Measurements from ENCODE around the gene RAB3IL1. TPM values are rescaled to one million over a fixed set of nuclear protein-coding genes. Genes with fewer than 3 reads are reported as not detected.

Gene RAB3IL1
- total and polyA plus RNA-seq, 9 of the 15 experiments (the other 6 are each of a cell fraction or from before 2014, with no cell fraction given) = 0.15 to 42.6 (median 15.5) TPM

- TF ChIP-seq MXD1 (CRISPR knock-in tag; IDR thresholded peaks at IDR 0.05; ENCODE audit: borderline replicate concordance, poor library complexity, severe bottlenecking) (no peak), EGR1 (conservative IDR thresholded peaks at IDR 0.05) (no peak), ZC3H8 (IDR thresholded peaks at IDR 0.05) (no peak), ZBTB17 (CRISPR knock-in tag; IDR thresholded peaks at IDR 0.05) (no peak), MLX (CRISPR knock-in tag; conservative IDR thresholded peaks at IDR 0.05) (no peak), ZNF436 (CRISPR knock-in tag; IDR thresholded peaks at IDR 0.05) (no peak; the same call in 1 of the 2 replicates), GTF3C2 (IDR thresholded peaks at IDR 0.05; ENCODE audit: borderline replicate concordance, extremely low read depth, insufficient read length) (no peak), ATF2 (CRISPR knock-in tag; IDR thresholded peaks at IDR 0.05) (no peak), ZSCAN32 (CRISPR knock-in tag; IDR thresholded peaks at IDR 0.05) (peak; percentile 19; the same call in 1 of the 2 replicates), SMC3 (conservative IDR thresholded peaks at IDR 0.05; ENCODE audit: insufficient read depth, low read depth, low read length) (no peak), NFE2 (IDR thresholded peaks at IDR 0.05; ENCODE audit: low read depth) (no peak), MCM7 (IDR thresholded peaks at IDR 0.05) (no peak), NCOA4 (IDR thresholded peaks at IDR 0.05; ENCODE audit: partially characterized antibody) (no peak), ZNF12 (CRISPR knock-in tag; IDR thresholded peaks at IDR 0.05) (no peak), U2AF2 (optimal IDR thresholded peaks at IDR 0.05; ENCODE audit: low read depth, low read length) (no peak), POLR2A (conservative IDR thresholded peaks at IDR 0.05) (no peak), ZNF695 (CRISPR knock-in tag; IDR thresholded peaks at IDR 0.05) (no peak), CHAMP1 (IDR thresholded peaks at IDR 0.05) (no peak), ZC3H4 (CRISPR knock-in tag; IDR thresholded peaks at IDR 0.05; ENCODE audit: borderline replicate concordance) (0 out of 2 replicates have a peak, but pooled peaks have one; percentile 10), CHD4 (IDR thresholded peaks at IDR 0.05; ENCODE audit: insufficient read depth, insufficient replicate concordance, low read depth, low read length, poor library complexity, severe bottlenecking) (no peak), RB1 (IDR thresholded peaks at IDR 0.05; ENCODE audit: low read depth) (no peak)
Measured at GRCh38 chr11:61962213-61963015, 45.0 kb upstream of the RAB3IL1 start (continued).

All from K562 (cell line).